K562 treated with DMSO at 1 percent for 12 hours (cell line): ENCODE measurements around the gene TSPY3. TPM values are rescaled to one million over a fixed set of nuclear protein-coding genes. Genes with fewer than 3 reads are reported as not detected.

Experiments
- total RNA-seq: library from RNA; unstranded; fragments of 300-600 nt; gene quantifications from 2 replicates; pipeline ENCODE4 v1.2.3, GENCODE V29; 2022; ENCODE audit not compliant: insufficient read depth

Gene TSPY3
- not detected in 2 replicates for total RNA-seq

GRCh38 chrY:9398121-9398520 is at the start of gene TSPY3:
TSPY3 (plus strand) TSS chrY:9398421; CDS start chrY:9398467, 46 bp downstream.

DNA sequence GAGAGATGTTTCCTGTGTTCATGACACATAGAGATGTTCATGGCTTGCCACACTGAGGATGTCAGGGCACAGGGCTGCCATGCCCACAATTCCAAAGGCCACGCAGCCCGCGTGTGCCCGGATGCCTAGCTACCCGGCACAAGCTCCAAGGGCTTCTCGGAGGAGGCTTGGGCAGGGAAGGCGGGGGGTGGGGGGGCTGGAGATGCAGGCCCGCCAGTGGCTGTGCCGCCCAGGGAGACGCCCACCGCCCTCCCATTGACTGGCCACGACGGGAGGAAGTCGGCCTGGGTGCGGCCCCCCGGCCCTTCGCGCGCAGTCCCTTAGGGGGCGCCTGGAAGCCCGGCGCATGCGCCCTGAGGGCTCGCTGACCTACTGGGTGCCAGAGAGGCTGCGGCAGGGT is 40.7 kb upstream of the TSPY3 start, which contains the start of gene TSPY8:
TSPY8 (plus strand) TSS at position 301 of the 400 bp plus-strand sequence; CDS start at position 347, 46 bp downstream.

Other genes starting within 250 kb of the TSPY3 start
- not detected in 2 replicates for gene TSPY4, start 61.0 kb upstream of the TSPY3 start, total RNA-seq
- not detected in 2 replicates for gene TSPY8, start 40.6 kb upstream of the TSPY3 start, total RNA-seq
- not detected in 2 replicates for gene TSPY1, start 68.5 kb downstream of the TSPY3 start, total RNA-seq
- gene TSPY9, start 88.8 kb downstream of the TSPY3 start, total RNA-seq: not detected in 2 replicates
- gene TSPY10, start 129.5 kb downstream of the TSPY3 start, total RNA-seq: not detected in 2 replicates